OCI-LY7 (cell line): ENCODE measurements around the gene EPHA1. TPM values are rescaled to one million over a fixed set of nuclear protein-coding genes. Genes with fewer than 3 reads are reported as not detected.

Experiments
- BruUV-seq: library from RNA; stranded (reverse); fragments of 400-500 nt; replicated peaks from 2 replicates; lab custom pipeline; 2021; lab: Mats Ljungman, UMichigan
- CTCF ChIA-PET: fragments of 300-600 bp; sonication (Branson Sonifier 250); formaldehyde crosslinking; loops from one replicate; lab custom pipeline; 2022; ENCODE audit warnings: antibody characterized with exemption; ENCODE audit not compliant: unreplicated experiment; lab: Charles Lee
- POLR2A ChIA-PET: fragments of 300-600 bp; sonication (Branson Sonifier 250); formaldehyde crosslinking; loops from one replicate; lab custom pipeline; 2022; ENCODE audit warnings: antibody characterized with exemption; lab: Charles Lee
- DNase-seq: peaks from one replicate; pipeline ENCODE4 v3.0.0-alpha.2; 2015; ENCODE audit warnings: low spot score
- H2AFZ ChIP-seq: fragments of 200-600 bp; sonication (generic), shearing (Covaris generic); 2 replicates; pipeline ENCODE4 v1.6.1; 2014; ENCODE audit warnings: mild to moderate bottlenecking, antibody characterized with exemption, low read length, moderate library complexity
- H3K27ac ChIP-seq: fragments of 200-600 bp; sonication (generic); 2 replicates; pipeline ENCODE4 v1.5.1; 2014; ENCODE audit warnings: mixed run types, low read depth, mild to moderate bottlenecking, moderate library complexity, low read length, inconsistent platforms; ENCODE audit not compliant: poor library complexity, severe bottlenecking
- H3K36me3 ChIP-seq: fragments of 200-600 bp; sonication (generic); 2 replicates; pipeline ENCODE4 v1.6.1; 2014; ENCODE audit warnings: mild to moderate bottlenecking, antibody characterized with exemption, low read length, moderate library complexity, mixed read lengths; ENCODE audit not compliant: insufficient read depth
- H3K4me1 ChIP-seq: fragments of 200-600 bp; sonication (generic); 2 replicates; pipeline ENCODE4 v1.5.1; 2014; ENCODE audit warnings: mild to moderate bottlenecking, low read length; ENCODE audit not compliant: insufficient read depth, poor library complexity, severe bottlenecking
- H3K4me2 ChIP-seq: fragments of 200-600 bp; sonication (generic); 2 replicates; pipeline ENCODE4 v1.6.1; 2014; ENCODE audit warnings: mild to moderate bottlenecking, low read length
- H3K4me3 ChIP-seq: fragments of 200-600 bp; sonication (generic); 2 replicates; pipeline ENCODE4 v1.5.1; 2014; ENCODE audit warnings: mild to moderate bottlenecking, low read depth, low read length; ENCODE audit not compliant: poor library complexity, severe bottlenecking
- H3K79me2 ChIP-seq: fragments of 200-600 bp; sonication (generic); 2 replicates; pipeline ENCODE4 v1.6.1; 2016; ENCODE audit warnings: low read depth, mild to moderate bottlenecking, low read length, moderate library complexity, mixed read lengths; ENCODE audit not compliant: insufficient read depth
- H3K9me2 ChIP-seq: fragments of 200-600 bp; sonication (generic); 2 replicates; pipeline ENCODE4 v1.6.1; 2016; ENCODE audit warnings: mild to moderate bottlenecking, low read length, mixed read lengths; ENCODE audit not compliant: insufficient read depth
- H3K9me3 ChIP-seq: fragments of 200-600 bp; sonication (generic); 2 replicates; pipeline ENCODE4 v1.6.1; 2014; ENCODE audit warnings: mild to moderate bottlenecking, mixed run types, low read length, mixed read lengths
- H4K20me1 ChIP-seq: fragments of 200-600 bp; sonication (generic); 2 replicates; pipeline ENCODE4 v1.6.1; 2014; ENCODE audit warnings: mild to moderate bottlenecking, antibody characterized with exemption, low read length, moderate library complexity, mixed read lengths; ENCODE audit not compliant: insufficient read depth
- CTCF ChIP-seq: fragments of 200-600 bp; sonication (generic); conservative IDR thresholded peaks from 2 replicates; pipeline ENCODE4 v1.5.1; 2014; ENCODE audit warnings: mild to moderate bottlenecking, antibody characterized with exemption, low read length, moderate library complexity, mixed read lengths
- EZH2phosphoT487 ChIP-seq: fragments of 200-600 bp; sonication (generic); IDR thresholded peaks from 2 replicates; pipeline ENCODE4 v1.6.1; 2018; ENCODE audit warnings: low read depth, borderline replicate concordance, mild to moderate bottlenecking, mixed run types, antibody characterized with exemption, low read length, moderate library complexity, mixed read lengths
- intact Hi-C: fragments of 100-400 bp; cut with micrococcal nuclease; formaldehyde crosslinking; loops from one replicate; pipeline ENCODE4 v1.10.0; 2022; ENCODE audit not compliant: unreplicated experiment
- total RNA-seq, 2 experiments: library from RNA; depleted of rRNA in 1 of 2; stranded (reverse); fragments of >200 nt in 1 of 2; shearing (Covaris generic) in 1 of 2; gene quantifications; 2 replicates each; pipeline ENCODE4 v1.2.3, GENCODE V29; 2014 to 2022

The EPHA1 gene
- total RNA-seq, 2 experiments from 2014 or later: not detected

GRCh38 chr7:143356414-143357050, 52.1 kb downstream of the EPHA1 start:
- Histone ChIP-seq H3K36me3 (no peaks in the 10 kb centered on the region), H3K4me1 (no peaks in the 10 kb centered on the region), H4K20me1 (no peaks in the 10 kb centered on the region), H3K9me3 (no peaks in the 10 kb centered on the region), H3K4me2 (no peak overlapping the region), H3K79me2 (no peaks in the 10 kb centered on the region), H2AFZ (no peak overlapping the region), H3K4me3 (no peak overlapping the region), H3K9me2 (no peaks in the 10 kb centered on the region), H3K27ac (no peak overlapping the region)
- no peak for TF ChIP-seq EZH2phosphoT487
- no peak for TF ChIP-seq CTCF
- POLR2A ChIA-PET: no interaction called here
- CTCF ChIA-PET: no interaction called here
- intact Hi-C loops: no loop called here
- no TSS peak for BruUV-seq
- no peak for DNase-seq

- peak; percentile 13 for DNase-seq
- H3K27ac ChIP-seq: no peak overlapping the region
- intact Hi-C loops: no loop called here
- H3K4me1 ChIP-seq: no peaks in the 10 kb centered on the region
- TF ChIP-seq CTCF: peak; percentile 45; the same call in 1 of the 2 replicates
- TF ChIP-seq EZH2phosphoT487: no peak
- no peaks in the 10 kb centered on the region for H3K79me2 ChIP-seq
- H3K9me3 ChIP-seq: no peaks in the 10 kb centered on the region
- no peaks in the 10 kb centered on the region for H3K9me2 ChIP-seq
- no TSS peak for BruUV-seq
- no peak overlapping the region for H3K4me2 ChIP-seq
- no peaks in the 10 kb centered on the region for H3K36me3 ChIP-seq
- H2AFZ ChIP-seq: no peak overlapping the region
- ChIA-PET POLR2A (no interaction called here), CTCF (interaction anchor here (1.0 kb wide), 1 partner anchor 115 kb away, joined by 4 read pairs; no protein-coding TSS in a partner anchor)
- no peak overlapping the region for H3K4me3 ChIP-seq
- no peaks in the 10 kb centered on the region for H4K20me1 ChIP-seq
Measured at GRCh38 chr7:143355450-143356385, 52.9 kb downstream of the EPHA1 start.
